ENCODE results near the gene TNFSF18. TPM values are rescaled to one million over a fixed set of nuclear protein-coding genes. Genes with fewer than 3 reads are reported as not detected.
A peak's percentile ranks its signal among the peaks of the same experiment; 100 is the strongest.

TNFSF18 gene
- total and polyA plus RNA-seq, 4 donors, result 0.61 TPM; not detected in 3

GRCh38 chr1:173052681-173053196, 2.0 kb upstream of the TNFSF18 start:
- H3K4me1 ChIP-seq (ENCODE audit: control insufficient read depth in 4 of 4, insufficient read depth in 4 of 4, low read length in 3 of 4), result peaks cover 2 to 24% (median 14%) of the 10 kb centered on the region in 4 donors
- no peak for DNase-seq (ENCODE audit: low spot score)
- WGBS, result 52% methylated on average over 4 of the region's 4 CpGs

GRCh38 chr1:173049322-173049633, 1.5 kb downstream of the TNFSF18 start:
- Histone ChIP-seq H3K9me3 (ENCODE audit: control insufficient read depth in 4 of 4, low read length in 3 of 4) (no peaks in the 10 kb centered on the region), H3K36me3 (ENCODE audit: control insufficient read depth in 4 of 4, insufficient read depth in 3 of 4, low read depth in 1 of 4, low read length in 3 of 4) (no peaks in the 10 kb centered on the region), H3K27me3 (ENCODE audit: control insufficient read depth in 4 of 4, insufficient read depth in 4 of 4, low read length in 3 of 4) (no peaks in the 10 kb centered on the region), H3K4me3 (ENCODE audit: low read depth in 1 of 3, low read length in 3 of 3) (no peak overlapping the region), H3K9ac (ENCODE audit: low read depth in 1 of 2, low read length in 2 of 2) (no peak overlapping the region), H3K27ac (ENCODE audit: low read depth in 1 of 2, low read length in 2 of 2) (no peak overlapping the region), H3K4me1 (ENCODE audit: control insufficient read depth in 4 of 4, insufficient read depth in 4 of 4, low read length in 3 of 4) (peaks cover 2 to 24% (median 14%) of the 10 kb centered on the region in 4 donors)
- no peak for DNase-seq (ENCODE audit: low spot score)
- TF ChIP-seq NR2F2 (IDR thresholded peaks at IDR 0.05) (no peak), YY1 (IDR thresholded peaks at IDR 0.05) (no peak), CTCF (IDR thresholded peaks at IDR 0.05; ENCODE audit: low read depth, low read length, missing input control) (no peak), TAF1 (conservative IDR thresholded peaks at IDR 0.05) (no peak), ATF3 (IDR thresholded peaks at IDR 0.05) (no peak), REST (IDR thresholded peaks at IDR 0.05) (no peak), ZBTB33 (IDR thresholded peaks at IDR 0.05) (no peak), HNF4G (IDR thresholded peaks at IDR 0.05) (no peak), MAX (IDR thresholded peaks at IDR 0.05) (no peak), RAD21 (IDR thresholded peaks at IDR 0.05) (no peak), FOXA2 (IDR thresholded peaks at IDR 0.05) (no peak), JUND (IDR thresholded peaks at IDR 0.05) (no peak), HNF4A (conservative IDR thresholded peaks at IDR 0.05) (no peak), RXRA (IDR thresholded peaks at IDR 0.05) (no peak), FOXA1 (IDR thresholded peaks at IDR 0.05) (no peak), SP1 (IDR thresholded peaks at IDR 0.05) (no peak), GABPA (IDR thresholded peaks at IDR 0.05 in 1 of 2, conservative IDR thresholded peaks at IDR 0.05 in 1 of 2) (no peak)

More at GRCh38 chr1:173052681-173053196, 2.0 kb upstream of the TNFSF18 start:
- H3K9me3 ChIP-seq (ENCODE audit: control insufficient read depth in 4 of 4, low read length in 3 of 4), result no peaks in the 10 kb centered on the region
- no peak overlapping the region for H3K4me3 ChIP-seq (ENCODE audit: low read depth in 1 of 3, low read length in 3 of 3)
- H3K27ac ChIP-seq (ENCODE audit: low read depth in 1 of 2, low read length in 2 of 2), result no peak overlapping the region
- H3K36me3 ChIP-seq (ENCODE audit: control insufficient read depth in 4 of 4, insufficient read depth in 3 of 4, low read depth in 1 of 4, low read length in 3 of 4), result no peaks in the 10 kb centered on the region
- no peak overlapping the region for H3K9ac ChIP-seq (ENCODE audit: low read depth in 1 of 2, low read length in 2 of 2)
- no peaks in the 10 kb centered on the region for H3K27me3 ChIP-seq (ENCODE audit: control insufficient read depth in 4 of 4, insufficient read depth in 4 of 4, low read length in 3 of 4)
- TF ChIP-seq RXRA (IDR thresholded peaks at IDR 0.05), result no peak
- TF ChIP-seq RAD21 (IDR thresholded peaks at IDR 0.05), result peak; percentile 8
